CD14-positive monocyte (primary cell): Measurements from ENCODE around the gene SUN5. TPM values are rescaled to one million over a fixed set of nuclear protein-coding genes. Genes with fewer than 3 reads are reported as not detected.

ENCODE experiments used
- DNase-seq, 3 donors: peaks; one replicate each; pipeline ENCODE4 v3.0.0-alpha.2; 2011 to 2022
- H2AFZ ChIP-seq: 2 replicates; pipeline ENCODE4 v1.6.0; 2012; ENCODE audit warnings: mild to moderate bottlenecking, low read depth, low read length, inconsistent platforms; ENCODE audit not compliant: insufficient read depth, poor library complexity, severe bottlenecking
- H3K27ac ChIP-seq, 2 donors: 1 replicate in 1 of 2; 2 replicates in 1 of 2; pipeline ENCODE4 v1.5.1; 2012 to 2013; ENCODE audit warnings: low read length in 2 of 2, control low read depth in 1 of 2, inconsistent platforms in 1 of 2, low read depth in 1 of 2, mild to moderate bottlenecking in 1 of 2
- H3K27me3 ChIP-seq, 2 donors: one replicate each; pipeline versions ENCODE4 v1.6.0 to v1.6.1; 2011 to 2013; ENCODE audit warnings: low read length in 2 of 2; ENCODE audit not compliant: control insufficient read depth in 2 of 2, insufficient read depth in 2 of 2
- H3K36me3 ChIP-seq, 2 donors: replicated peaks in 1 of 2; 1 replicate in 1 of 2; 2 replicates in 1 of 2; pipeline versions ENCODE4 v1.5.1 to v1.6.1; 2012 to 2013; ENCODE audit warnings: low read length in 2 of 2, control low read depth in 1 of 2, inconsistent platforms in 1 of 2, mild to moderate bottlenecking in 1 of 2; ENCODE audit not compliant: insufficient read depth in 2 of 2, control insufficient read depth in 1 of 2
- H3K4me1 ChIP-seq, 2 donors: 1 replicate in 1 of 2; 2 replicates in 1 of 2; pipeline versions ENCODE4 v1.5.1 to v1.6.1; 2012 to 2013; ENCODE audit warnings: low read length in 2 of 2, control low read depth in 1 of 2, inconsistent platforms in 1 of 2, mild to moderate bottlenecking in 1 of 2, moderate library complexity in 1 of 2; ENCODE audit not compliant: insufficient read depth in 2 of 2, control insufficient read depth in 1 of 2
- H3K4me2 ChIP-seq: replicated peaks from 2 replicates; pipeline ENCODE3; 2012; ENCODE audit warnings: low read length, moderate library complexity, mild to moderate bottlenecking; ENCODE audit not compliant: poor library complexity, severe bottlenecking; ENCODE audit errors: extremely low read depth
- H3K4me3 ChIP-seq, 3 experiments: fragments of 200-600 bp in 1 of 3; sonication (generic) in 1 of 3; replicated peaks in 1 of 3; 1 replicate in 2 of 3; 2 replicates in 1 of 3; pipeline ENCODE4 v1.5.1; 2011 to 2013; ENCODE audit warnings: low read length in 3 of 3, mild to moderate bottlenecking in 3 of 3, control low read depth in 2 of 3, low read depth in 2 of 3, inconsistent platforms in 1 of 3, moderate library complexity in 1 of 3
- H3K79me2 ChIP-seq: 2 replicates; pipeline ENCODE4 v1.6.0; 2012; ENCODE audit warnings: mild to moderate bottlenecking, control low read depth, inconsistent platforms, low read length, moderate library complexity; ENCODE audit not compliant: insufficient read depth
- H3K9ac ChIP-seq: 2 replicates; pipeline ENCODE4 v1.6.0; 2017; ENCODE audit warnings: low read length, mild to moderate bottlenecking; ENCODE audit not compliant: insufficient read depth, poor library complexity, severe bottlenecking
- H3K9me3 ChIP-seq, 2 donors: replicated peaks in 1 of 2; 1 replicate in 1 of 2; 2 replicates in 1 of 2; pipeline versions ENCODE4 v1.5.1 to v1.6.1; 2012 to 2013; ENCODE audit warnings: low read length in 2 of 2, control low read depth in 1 of 2; ENCODE audit not compliant: control insufficient read depth in 1 of 2, insufficient read depth in 1 of 2
- H4K20me1 ChIP-seq: 2 replicates; pipeline ENCODE4 v1.6.0; 2012; ENCODE audit warnings: mild to moderate bottlenecking, low read length, control low read depth, moderate library complexity; ENCODE audit not compliant: insufficient read depth
- H3K27ac Mint-ChIP-seq, 7 donors: one replicate each; pipeline ENCODE4 v1.8.0; 2020; ENCODE audit warnings: mild to moderate bottlenecking in 7 of 7, mixed read lengths in 7 of 7, moderate library complexity in 6 of 7, inconsistent platforms in 2 of 7
- H3K27me3 Mint-ChIP-seq, 3 donors: one replicate each; pipeline ENCODE4 v1.8.0; 2021 to 2022; ENCODE audit warnings: low read depth in 3 of 3, mild to moderate bottlenecking in 3 of 3, mixed read lengths in 3 of 3, moderate library complexity in 3 of 3, inconsistent platforms in 1 of 3
- H3K36me3 Mint-ChIP-seq, 2 donors: one replicate each; pipeline ENCODE4 v1.8.0; 2020; ENCODE audit warnings: mixed read lengths in 2 of 2, inconsistent platforms in 1 of 2, mild to moderate bottlenecking in 1 of 2
- H3K4me1 Mint-ChIP-seq: one replicate; pipeline ENCODE4 v1.8.0; 2020; ENCODE audit warnings: mild to moderate bottlenecking, mixed read lengths
- H3K4me3 Mint-ChIP-seq, 2 donors: one replicate each; pipeline ENCODE4 v1.8.0; 2020; ENCODE audit warnings: mild to moderate bottlenecking in 2 of 2, mixed read lengths in 2 of 2, moderate library complexity in 1 of 2
- H3K9me3 Mint-ChIP-seq, 7 donors: one replicate each; pipeline ENCODE4 v1.8.0; 2020 to 2022; ENCODE audit warnings: mixed read lengths in 7 of 7, mild to moderate bottlenecking in 6 of 7, moderate library complexity in 6 of 7, inconsistent platforms in 2 of 7
- CTCF ChIP-seq: fragments of 200-600 bp; IDR thresholded peaks from one replicate; pipeline ENCODE4 v1.8.0; 2022; ENCODE audit warnings: antibody characterized with exemption, mild to moderate bottlenecking
- WGBS: methylation state at CpG from one replicate; pipeline ENCODE4 v1.1.5; 2013; ENCODE audit warnings: missing lambda C conversion rate; ENCODE audit not compliant: insufficient coverage; 5-methylcytosine and 5-hydroxymethylcytosine counted together
- intact Hi-C, 2 donors: fragments of 100-400 bp; cut with micrococcal nuclease; formaldehyde crosslinking; loops; one replicate each; pipeline versions ENCODE4 v1.15.0 to v1.15.1; 2023
- polyA plus RNA-seq, 3 donors: library from polyadenylated mRNA; depleted of rRNA in 1 of 3; unstranded in 2 of 3; stranded (reverse) in 1 of 3; fragments of 300-500 nt in 2 of 3; fragments of >200 nt in 1 of 3; fragmentation: Illumina TruSeq in 2 of 3; gene quantifications; 1 replicate in 2 of 3; 2 replicates in 1 of 3; pipeline ENCODE4 v1.2.3, GENCODE V29; 2012 to 2021

Gene SUN5
- polyA plus RNA-seq, 3 donors, result not detected

- no peak overlapping the region for H3K4me3 Mint-ChIP-seq
- Histone ChIP-seq H3K9me3 (no peaks in the 10 kb centered on the region), H2AFZ (no peak overlapping the region), H4K20me1 (no peaks in the 10 kb centered on the region), H3K79me2 (no peaks in the 10 kb centered on the region), H3K36me3 (no peaks in the 10 kb centered on the region), H3K27me3 (no peaks in the 10 kb centered on the region), H3K9ac (no peak overlapping the region), H3K4me3 (no peak overlapping the region), H3K4me1 (no peaks in the 10 kb centered on the region), H3K4me2 (no peak overlapping the region), H3K27ac (no peak overlapping the region)
- WGBS, result 92% methylated on average over 7 of the region's 7 CpGs
- H3K9me3 Mint-ChIP-seq, result no peaks in the 10 kb centered on the region
- TF ChIP-seq CTCF, result no peak
- peaks cover 0 to 2% (median 1%) of the 10 kb centered on the region in 3 donors for H3K27me3 Mint-ChIP-seq
- no peak overlapping the region for H3K27ac Mint-ChIP-seq
- H3K36me3 Mint-ChIP-seq, result no peaks in the 10 kb centered on the region
- no peak for DNase-seq
- intact Hi-C loops, result no loop called here
- no peaks in the 10 kb centered on the region for H3K4me1 Mint-ChIP-seq
These were observed 18.6 kb upstream of the SUN5 start for GRCh38 chr20:33022694-33023438.

- Histone ChIP-seq H3K4me1 (no peaks in the 10 kb centered on the region), H3K36me3 (no peaks in the 10 kb centered on the region), H3K9me3 (no peaks in the 10 kb centered on the region), H3K4me3 (no peak overlapping the region), H3K27ac (no peak overlapping the region), H3K27me3 (no peaks in the 10 kb centered on the region), H4K20me1 (no peaks in the 10 kb centered on the region), H3K9ac (no peak overlapping the region), H3K4me2 (no peak overlapping the region), H2AFZ (no peak overlapping the region), H3K79me2 (no peaks in the 10 kb centered on the region)
- no peak for DNase-seq
- Mint-ChIP-seq H3K27ac (no peak overlapping the region), H3K4me3 (no peak overlapping the region), H3K9me3 (no peaks in the 10 kb centered on the region), H3K36me3 (no peaks in the 10 kb centered on the region), H3K27me3 (peaks cover 0 to 2% (median 1%) of the 10 kb centered on the region in 3 donors), H3K4me1 (no peaks in the 10 kb centered on the region)
- 81% methylated on average over 4 of the region's 4 CpGs for WGBS
- intact Hi-C loops, result no loop called here
- TF ChIP-seq CTCF, result no peak
These were observed 18.1 kb upstream of the SUN5 start for GRCh38 chr20:33022289-33022688.
